H1 (cell line): ENCODE data around the gene LBR. TPM values are rescaled to one million over a fixed set of nuclear protein-coding genes. Genes with fewer than 3 reads are reported as not detected.

Experiments used
- CTCF ChIA-PET: fragments of 300-600 bp; sonication (Branson Sonifier 250); formaldehyde crosslinking; loops from one replicate; lab custom pipeline; 2021; ENCODE audit not compliant: partially characterized antibody; lab: Charles Lee
- POLR2A ChIA-PET: fragments of 300-600 bp; sonication (Branson Sonifier 250); formaldehyde crosslinking; loops from one replicate; lab custom pipeline; 2021; ENCODE audit warnings: inconsistent platforms; ENCODE audit not compliant: partially characterized antibody; lab: Charles Lee
- DNase-seq, 2 experiments: peaks; one replicate each; pipeline versions ENCODE4 v3.0.0 to v3.0.0-alpha.2; 2010 to 2022; ENCODE audit warnings: low spot score in 2 of 2, low read depth in 1 of 2, mixed read lengths in 1 of 2
- FAIRE-seq: peaks from 2 replicates; lab custom pipeline; 2011; peaks lifted over from hg19 to GRCh38; lab: Jason Lieb, UNC
- H2AFZ ChIP-seq: 2 replicates; pipeline ENCODE4 v1.8.1; 2012; ENCODE audit warnings: low read length, inconsistent platforms
- H2AK5ac ChIP-seq: 2 replicates; pipeline ENCODE4 v1.6.1; 2013; ENCODE audit warnings: low read depth, low read length
- H2BK120ac ChIP-seq: replicated peaks from 2 replicates; pipeline ENCODE3; 2013; ENCODE audit warnings: low read depth, low read length, inconsistent platforms
- H2BK12ac ChIP-seq: 2 replicates; pipeline ENCODE4 v1.6.1; 2013; ENCODE audit warnings: low read depth, low read length
- H2BK15ac ChIP-seq: 2 replicates; pipeline ENCODE4 v1.6.1; 2013; ENCODE audit warnings: low read length
- H2BK20ac ChIP-seq: 2 replicates; pipeline ENCODE4 v1.6.1; 2013; ENCODE audit warnings: low read length
- H2BK5ac ChIP-seq: 2 replicates; pipeline ENCODE4 v1.6.1; 2013; ENCODE audit warnings: low read depth, low read length
- H3K14ac ChIP-seq: 2 replicates; pipeline ENCODE4 v1.6.1; 2013; ENCODE audit warnings: inconsistent platforms; ENCODE audit not compliant: insufficient read length
- H3K18ac ChIP-seq: 2 replicates; pipeline ENCODE4 v1.6.1; 2013; ENCODE audit warnings: low read length; ENCODE audit errors: extremely low read depth
- H3K23ac ChIP-seq: 2 replicates; pipeline ENCODE4 v1.6.1; 2013; ENCODE audit warnings: inconsistent platforms; ENCODE audit not compliant: insufficient read length
- H3K23me2 ChIP-seq: 2 replicates; pipeline ENCODE4 v1.6.1; 2013; ENCODE audit warnings: low read depth, low read length
- H3K27ac ChIP-seq: 2 replicates; pipeline ENCODE4 v1.6.1; 2011; ENCODE audit warnings: low read depth, low read length, inconsistent platforms
- H3K27me3 ChIP-seq, 4 experiments: replicated peaks in 1 of 4; 1 replicate in 1 of 4; 2 replicates in 3 of 4; pipeline versions ENCODE4 v1.6.1 to v1.8.1; 2011 to 2013; ENCODE audit warnings: low read length in 3 of 4, mild to moderate bottlenecking in 3 of 4, inconsistent platforms in 2 of 4, mixed read lengths in 2 of 4, moderate library complexity in 1 of 4; ENCODE audit not compliant: control insufficient read depth in 3 of 4, insufficient read depth in 3 of 4; ENCODE audit errors: extremely low read depth in 1 of 4
- H3K36me3 ChIP-seq, 4 experiments: 2 replicates each; pipeline versions ENCODE4 v1.6.1 to v1.8.1; 2011 to 2013; ENCODE audit warnings: mild to moderate bottlenecking in 4 of 4, low read length in 3 of 4, moderate library complexity in 2 of 4, control low read depth in 1 of 4, inconsistent platforms in 1 of 4; ENCODE audit not compliant: insufficient read depth in 4 of 4, control insufficient read depth in 2 of 4
- H3K4ac ChIP-seq: replicated peaks from 2 replicates; pipeline ENCODE3; 2013; ENCODE audit warnings: low read length, low read depth, mixed read lengths, inconsistent platforms; ENCODE audit not compliant: insufficient read length
- H3K4me1 ChIP-seq, 4 experiments: replicated peaks in 1 of 4; 1 replicate in 1 of 4; 2 replicates in 3 of 4; pipeline versions ENCODE4 v1.6.1 to v1.8.1; 2011 to 2013; ENCODE audit warnings: low read length in 3 of 4, inconsistent platforms in 2 of 4, mixed read lengths in 1 of 4; ENCODE audit not compliant: insufficient read depth in 4 of 4, control insufficient read depth in 3 of 4
- H3K4me2 ChIP-seq, 2 experiments: 2 replicates each; pipeline versions ENCODE4 v1.6.1 to v1.8.1; 2011 to 2013; ENCODE audit warnings: low read depth in 2 of 2, low read length in 2 of 2, control low read depth in 1 of 2, inconsistent platforms in 1 of 2, mild to moderate bottlenecking in 1 of 2; ENCODE audit not compliant: insufficient read depth in 1 of 2
- H3K4me3 ChIP-seq, 4 experiments: fragments of 200-600, 300-600 bp in 1 of 4; sonication (generic), shearing (Covaris generic), sonication (Bioruptor Twin) in 1 of 4; 2 replicates each; pipeline versions ENCODE4 v1.5.1 to v1.8.1; 2011 to 2016; ENCODE audit warnings: low read length in 4 of 4, low read depth in 3 of 4, control low read depth in 2 of 4, inconsistent platforms in 2 of 4, mild to moderate bottlenecking in 2 of 4, mixed read lengths in 1 of 4, moderate library complexity in 1 of 4; ENCODE audit not compliant: insufficient read depth in 2 of 4; ENCODE audit errors: extremely low read depth in 1 of 4
- H3K56ac ChIP-seq: replicated peaks from 2 replicates; pipeline ENCODE3; 2013; ENCODE audit warnings: low read depth, mild to moderate bottlenecking, mixed read lengths, low read length, inconsistent platforms; ENCODE audit not compliant: insufficient read length
- H3K79me1 ChIP-seq: 2 replicates; pipeline ENCODE4 v1.6.1; 2013; ENCODE audit warnings: low read depth, low read length, control low read depth
- H3K79me2 ChIP-seq, 2 experiments: 2 replicates each; pipeline versions ENCODE4 v1.6.1 to v1.8.1; 2012 to 2013; ENCODE audit warnings: low read length in 2 of 2, mild to moderate bottlenecking in 2 of 2, inconsistent platforms in 1 of 2; ENCODE audit not compliant: insufficient read depth in 2 of 2, control insufficient read depth in 1 of 2
- H3K9ac ChIP-seq, 4 experiments: replicated peaks in 1 of 4; 1 replicate in 1 of 4; 2 replicates in 3 of 4; pipeline versions ENCODE4 v1.6.1 to v1.8.1; 2011 to 2013; ENCODE audit warnings: low read depth in 3 of 4, low read length in 3 of 4, control low read depth in 2 of 4, mild to moderate bottlenecking in 2 of 4, moderate library complexity in 2 of 4, inconsistent platforms in 1 of 4; ENCODE audit errors: extremely low read depth in 1 of 4
- H3K9me3 ChIP-seq, 2 experiments: 2 replicates each; pipeline versions ENCODE4 v1.6.1 to v1.8.1; 2012 to 2013; ENCODE audit warnings: mild to moderate bottlenecking in 2 of 2, moderate library complexity in 2 of 2, control low read depth in 1 of 2, inconsistent platforms in 1 of 2, low read depth in 1 of 2, low read length in 1 of 2, mixed read lengths in 1 of 2; ENCODE audit not compliant: insufficient read depth in 2 of 2
- H4K20me1 ChIP-seq, 2 experiments: replicated peaks in 1 of 2; 2 replicates each; pipeline versions ENCODE3 to v1.8.1; 2011 to 2013; ENCODE audit warnings: inconsistent platforms in 2 of 2, low read length in 2 of 2, mild to moderate bottlenecking in 1 of 2; ENCODE audit not compliant: insufficient read depth in 2 of 2, control insufficient read depth in 1 of 2
- H4K5ac ChIP-seq: 2 replicates; pipeline ENCODE4 v1.6.1; 2013; ENCODE audit warnings: low read length, low read depth, mixed read lengths, inconsistent platforms; ENCODE audit not compliant: insufficient read length
- H4K8ac ChIP-seq: 2 replicates; pipeline ENCODE4 v1.8.0; 2013; ENCODE audit warnings: mild to moderate bottlenecking, moderate library complexity, low read length, inconsistent platforms; ENCODE audit not compliant: insufficient read depth; ENCODE audit errors: extremely low read depth
- H4K91ac ChIP-seq: replicated peaks from 2 replicates; pipeline ENCODE3; 2013; ENCODE audit warnings: low read length, mixed read lengths, inconsistent platforms; ENCODE audit not compliant: insufficient read length
- BRCA1 ChIP-seq: IDR thresholded peaks from 2 replicates; pipeline ENCODE4 v1.6.1; 2012; ENCODE audit warnings: low read depth, low read length, improper control_type of control experiment
- CBX5 ChIP-seq: fragments of 300-800, 300-1000 bp; sonication (generic); IDR thresholded peaks from 2 replicates; pipeline ENCODE4 v1.7.1; 2016; ENCODE audit warnings: antibody characterized with exemption, low read length, low read depth
- CTBP2 ChIP-seq: IDR thresholded peaks from 2 replicates; pipeline ENCODE4 v1.7.0; 2011; ENCODE audit warnings: borderline replicate concordance, mild to moderate bottlenecking, moderate library complexity, mixed read lengths, low read length; ENCODE audit not compliant: insufficient read depth, insufficient read length
- EP300 ChIP-seq, 2 experiments: IDR thresholded peaks; 1 replicate in 1 of 2; 2 replicates in 1 of 2; pipeline ENCODE4 v1.6.1; 2011 to 2012; ENCODE audit warnings: low read depth in 2 of 2, low read length in 2 of 2, mild to moderate bottlenecking in 2 of 2, borderline replicate concordance in 1 of 2, inconsistent platforms in 1 of 2, moderate library complexity in 1 of 2
- GABPA ChIP-seq: IDR thresholded peaks from 2 replicates; pipeline ENCODE4 v1.6.1; 2011; ENCODE audit warnings: mild to moderate bottlenecking, low read length, moderate library complexity, borderline replicate concordance; ENCODE audit not compliant: insufficient read depth
- HDAC6 ChIP-seq: IDR thresholded peaks from one replicate; pipeline ENCODE4 v1.7.1; 2012; ENCODE audit warnings: low read depth, mild to moderate bottlenecking, inconsistent platforms, low read length, moderate library complexity
- KDM1A ChIP-seq: fragments of 200-600, 300-600 bp; sonication (generic); IDR thresholded peaks from 2 replicates; pipeline ENCODE4 v1.7.1; 2016; ENCODE audit warnings: mild to moderate bottlenecking, low read length, borderline replicate concordance
- NRF1 ChIP-seq: IDR thresholded peaks from 2 replicates; pipeline ENCODE4 v1.6.1; 2011; ENCODE audit warnings: mild to moderate bottlenecking, low read depth, low read length, improper control_type of control experiment
- POU5F1 ChIP-seq: IDR thresholded peaks from 2 replicates; pipeline ENCODE4 v1.6.1; 2011; ENCODE audit warnings: low read depth, mild to moderate bottlenecking, low read length, moderate library complexity
- SIX5 ChIP-seq: IDR thresholded peaks from 2 replicates; pipeline ENCODE4 v1.6.1; 2011; ENCODE audit warnings: mild to moderate bottlenecking, low read depth, low read length
- SRF ChIP-seq: IDR thresholded peaks from 2 replicates; pipeline ENCODE4 v1.6.1; 2011; ENCODE audit warnings: mild to moderate bottlenecking, low read depth, low read length, moderate library complexity
- TEAD4 ChIP-seq: IDR thresholded peaks from 2 replicates; pipeline ENCODE4 v1.6.1; 2012; ENCODE audit warnings: low read depth, low read length, inconsistent platforms, mixed read lengths
- ZNF274 ChIP-seq: IDR thresholded peaks from 2 replicates; pipeline ENCODE4 v1.7.0; 2012; ENCODE audit warnings: low read length, borderline replicate concordance; ENCODE audit errors: extremely low read depth
- WGBS, 2 experiments: shearing (Covaris generic) in 1 of 2; methylation state at CpG; one replicate each; pipeline versions ENCODE4 v1.1.6 to v1.1.7; 2013 to 2015; ENCODE audit warnings: low lambda C conversion rate in 2 of 2, mixed read lengths in 2 of 2, inconsistent platforms in 1 of 2, low coverage in 1 of 2, missing lambda C conversion rate in 1 of 2; ENCODE audit not compliant: insufficient replicate concordance in 2 of 2, insufficient coverage in 1 of 2, insufficient read length in 1 of 2; ENCODE audit errors: extremely low coverage in 1 of 2, missing lambda C conversion rate in 1 of 2; 5-methylcytosine and 5-hydroxymethylcytosine counted together
- polyA plus RNA-seq, 7 experiments: library from polyadenylated mRNA; depleted of rRNA in 3 of 7; stranded (reverse) in 5 of 7; unstranded in 2 of 7; fragments of >200 nt in 5 of 7; fragments of 200-250 nt in 2 of 7; gene quantifications; 1 replicate in 5 of 7; 2 replicates in 1 of 7; 4 replicates in 1 of 7; pipeline versions ENCODE4 v1.2.1 to v1.2.3, GENCODE V29; 2011 to 2013; ENCODE audit warnings: missing spikeins in 2 of 7, mixed read lengths in 2 of 7
- total RNA-seq: library from RNA; stranded (reverse); fragmentation: NEBNext Ultra II Directional; extraction: Animal tissue kit (Norgen Biotek cat#: 25700); gene quantifications from 2 replicates; pipeline ENCODE4 v1.2.1, GENCODE V29; 2021

The LBR gene
- total and polyA plus RNA-seq, 2 of the 8 experiments (the other 6 are each of a cell fraction or from before 2014, with no cell fraction given): 32.1 to 89.8 TPM

GRCh38 chr1:225418598-225418997, 9.2 kb downstream of the LBR start:
- no peak for FAIRE-seq
- CTCF ChIA-PET: interaction anchor here (0.8 to 2.0 kb wide), 3 partner anchors 11 to 23 kb away, joined by 3 to 5 read pairs (median 3); no protein-coding TSS in a partner anchor

More at GRCh38 chr1:225418598-225418997, 9.2 kb downstream of the LBR start:
- peaks cover 8 to 30% (median 19%) of the 10 kb centered on the region in 4 experiments; a peak in 7 of 8 replicates for H3K36me3 ChIP-seq
- H2AFZ ChIP-seq: no peak overlapping the region
- no peak overlapping the region for H3K14ac ChIP-seq
- H3K79me1 ChIP-seq: no peaks in the 10 kb centered on the region; the same call in 1 of the 2 replicates
- H3K9me3 ChIP-seq: no peaks in the 10 kb centered on the region
- no peak overlapping the region for H3K56ac ChIP-seq
- no peak overlapping the region for H3K18ac ChIP-seq
- no peaks in the 10 kb centered on the region for H3K23me2 ChIP-seq
- DNase-seq: no peak
- peaks cover 0 to 4% (median 0%) of the 10 kb centered on the region in 4 experiments; a peak in 1 of 7 replicates for H3K4me1 ChIP-seq
- H3K27ac ChIP-seq: no peak overlapping the region
- 92% methylated on average over 4 of the region's 4 CpGs; no CpG with 5 or more reads in 1 of the 2 experiments for WGBS, 2 experiments
- TF ChIP-seq ZNF274 (no peak), BRCA1 (no peak), SRF (no peak), CTBP2 (no peak), POU5F1 (no peak), SIX5 (no peak), TEAD4 (no peak), NRF1 (no peak), GABPA (no peak), CBX5 (no peak), EP300 (IDR thresholded peaks at IDR 0.05; ENCODE audit: borderline replicate concordance in 1 of 2, low read depth in 2 of 2, low read length in 2 of 2) (no peak), HDAC6 (no peak), KDM1A (no peak)
- no peak overlapping the region for H3K4me3 ChIP-seq
- H2BK20ac ChIP-seq: no peak overlapping the region
- no peaks in the 10 kb centered on the region for H3K27me3 ChIP-seq
- no peak overlapping the region for H3K23ac ChIP-seq
- H4K20me1 ChIP-seq: peaks cover 0 to 9% of the 10 kb centered on the region in 2 experiments
- no peak overlapping the region for H4K8ac ChIP-seq
- H2BK120ac ChIP-seq: no peak overlapping the region
- H2BK15ac ChIP-seq: no peak overlapping the region
- no peak overlapping the region for H3K4me2 ChIP-seq
- H2AK5ac ChIP-seq: no peak overlapping the region
- H4K91ac ChIP-seq: no peak overlapping the region
- no peak overlapping the region for H2BK5ac ChIP-seq
- POLR2A ChIA-PET: interaction anchor here (1.1 to 1.3 kb wide), 2 partner anchors 9 to 17 kb away, joined by 3 to 5 read pairs; partner anchors contain the start of gene LBR
- peaks cover 3 to 24% of the 10 kb centered on the region in 2 experiments for H3K79me2 ChIP-seq
- H2BK12ac ChIP-seq: no peak overlapping the region
- no peak overlapping the region for H3K4ac ChIP-seq
- no peak overlapping the region for H3K9ac ChIP-seq
- H4K5ac ChIP-seq: no peak overlapping the region
